Ramos (cell line): Measurements from ENCODE around the gene EXOC4.

Experiments
- in situ Hi-C: fragments of 300-500 bp; cut with MboI; formaldehyde crosslinking; loops from one replicate; pipeline ENCODE4 v1.14.3; 2022; ENCODE audit warnings: low sequenced_read_pairs; ENCODE audit not compliant: unreplicated experiment

EXOC4 gene

GRCh38 chr7:133646472-133647315 is 393.8 kb downstream of the EXOC4 start:
- in situ Hi-C loops: no loop called here

GRCh38 chr7:133649593-133649992 is 396.7 kb downstream of the EXOC4 start:
- in situ Hi-C loops: no loop called here

GRCh38 chr7:133650069-133650468 is 397.2 kb downstream of the EXOC4 start:
- in situ Hi-C loops: no loop called here

GRCh38 chr7:133650487-133651300 is 397.8 kb downstream of the EXOC4 start:
- in situ Hi-C loops: no loop called here

- in situ Hi-C loops: no loop called here
Observed at GRCh38 chr7:133652547-133652946, 399.7 kb downstream of the EXOC4 start.

GRCh38 chr7:133654547-133654946 is 401.7 kb downstream of the EXOC4 start:
- in situ Hi-C loops: no loop called here

- in situ Hi-C loops: no loop called here
Observed at GRCh38 chr7:133662276-133662675, 409.4 kb downstream of the EXOC4 start.

- in situ Hi-C loops: no loop called here
Observed at GRCh38 chr7:133662830-133663229, 410.0 kb downstream of the EXOC4 start.

- in situ Hi-C loops: no loop called here
Observed at GRCh38 chr7:133664528-133664927, 411.6 kb downstream of the EXOC4 start.

GRCh38 chr7:133668296-133669060 is 415.6 kb downstream of the EXOC4 start:
- in situ Hi-C loops: no loop called here

GRCh38 chr7:133669061-133669455 is 416.2 kb downstream of the EXOC4 start:
- in situ Hi-C loops: no loop called here

GRCh38 chr7:133670250-133670649 is 417.4 kb downstream of the EXOC4 start:
- in situ Hi-C loops: no loop called here

GRCh38 chr7:133672866-133673265 is 420.0 kb downstream of the EXOC4 start:
- in situ Hi-C loops: no loop called here

- in situ Hi-C loops: no loop called here
Observed at GRCh38 chr7:133674079-133674763, 421.3 kb downstream of the EXOC4 start.

- in situ Hi-C loops: no loop called here
Observed at GRCh38 chr7:133675510-133676218, 422.8 kb downstream of the EXOC4 start.

GRCh38 chr7:133676805-133677370 is 424.0 kb downstream of the EXOC4 start:
- in situ Hi-C loops: no loop called here

- in situ Hi-C loops: no loop called here
Observed at GRCh38 chr7:133678137-133678814, 425.4 kb downstream of the EXOC4 start.

GRCh38 chr7:133679977-133680376 is 427.1 kb downstream of the EXOC4 start:
- in situ Hi-C loops: no loop called here

GRCh38 chr7:133681529-133681928 is 428.7 kb downstream of the EXOC4 start:
- in situ Hi-C loops: no loop called here
